Right lobe of liver (tissue), 6 donors: ENCODE measurements around the gene INPP5A. TPM values are rescaled to one million over a fixed set of nuclear protein-coding genes. Genes with fewer than 3 reads are reported as not detected.

Source experiments
- ATAC-seq, 4 donors: fragments of 200-7000 bp; cut with Tn5 transposase; one replicate each; pipeline ENCODE4 v1.9.1; 2020; ENCODE audit warnings: mild to moderate bottlenecking in 4 of 4, moderate library complexity in 4 of 4
- DNase-seq, 3 donors: peaks; one replicate each; pipeline ENCODE4 v3.0.0-alpha.2; 2020
- H3K27ac ChIP-seq, 3 donors: fragments of 200-600 bp; one replicate each; pipeline ENCODE4 v1.8.0; 2022
- H3K27me3 ChIP-seq, 2 donors: fragments of 200-600 bp; one replicate each; pipeline ENCODE4 v1.8.0; 2022
- H3K36me3 ChIP-seq, 4 donors: fragments of 200-600 bp; sonication (generic) in 1 of 4; one replicate each; pipeline versions ENCODE4 v1.5.1 to v1.8.0; 2017 to 2022; ENCODE audit warnings: control low read depth in 1 of 4
- H3K4me1 ChIP-seq, 4 donors: fragments of 200-600 bp; sonication (generic) in 1 of 4; one replicate each; pipeline versions ENCODE4 v1.5.1 to v1.8.0; 2017 to 2022; ENCODE audit warnings: control low read depth in 1 of 4
- H3K4me3 ChIP-seq, 3 donors: fragments of 200-600 bp; one replicate each; pipeline ENCODE4 v1.8.0; 2022
- H3K9me3 ChIP-seq, 4 donors: fragments of 200-600 bp; sonication (generic) in 1 of 4; one replicate each; pipeline versions ENCODE4 v1.5.1 to v1.8.0; 2017 to 2022; ENCODE audit warnings: control low read depth in 1 of 4
- CTCF ChIP-seq, 4 donors: fragments of 200-600 bp in 3 of 4; fragments of 450-650 bp in 1 of 4; IDR thresholded peaks; one replicate each; pipeline versions ENCODE4 v1.5.1 to v1.8.0; 2016 to 2022; ENCODE audit warnings: antibody characterized with exemption in 4 of 4, mild to moderate bottlenecking in 2 of 4
- POLR2A ChIP-seq: fragments of 450-650 bp; IDR thresholded peaks from one replicate; pipeline ENCODE4 v1.6.1; 2017; ENCODE audit warnings: antibody characterized with exemption, mild to moderate bottlenecking
- WGBS: methylation state at CpG from one replicate; pipeline ENCODE4 v1.1.6; 2018; ENCODE audit warnings: low coverage, low lambda C conversion rate; ENCODE audit not compliant: insufficient coverage; ENCODE audit errors: missing lambda C conversion rate; 5-methylcytosine and 5-hydroxymethylcytosine counted together
- intact Hi-C, 2 donors: fragments of 100-400 bp; cut with DNase I; formaldehyde crosslinking; loops; one replicate each; pipeline versions ENCODE4 v1.11.2 to v1.14.1; 2022
- total RNA-seq, 6 experiments: library from RNA; depleted of rRNA in 2 of 6; stranded (reverse); fragments of >200 nt in 2 of 6; fragmentation: NEBNext Ultra II Directional in 3 of 6; extraction: Animal tissue kit (Norgen Biotek cat#: 25700) in 3 of 6; gene quantifications; one replicate each; pipeline versions ENCODE4 v1.1.0 to v1.2.4, GENCODE V29; 2016 to 2023
- donor health status: DM: no; HTN: yes; CAD: no.
- donor health status: DM: no; HTN: no; CAD: no.
- donor health status: DM: no; HTN: no; CAD: no.
- donor health status: DM: no; HTN: yes; CAD: no.
- donor health status: DM: no; HTN: yes; CAD: no.

The INPP5A gene
- total RNA-seq, 6 experiments from 2014 or later: 12.5 to 24.6 (median 16.9) TPM

DNA sequence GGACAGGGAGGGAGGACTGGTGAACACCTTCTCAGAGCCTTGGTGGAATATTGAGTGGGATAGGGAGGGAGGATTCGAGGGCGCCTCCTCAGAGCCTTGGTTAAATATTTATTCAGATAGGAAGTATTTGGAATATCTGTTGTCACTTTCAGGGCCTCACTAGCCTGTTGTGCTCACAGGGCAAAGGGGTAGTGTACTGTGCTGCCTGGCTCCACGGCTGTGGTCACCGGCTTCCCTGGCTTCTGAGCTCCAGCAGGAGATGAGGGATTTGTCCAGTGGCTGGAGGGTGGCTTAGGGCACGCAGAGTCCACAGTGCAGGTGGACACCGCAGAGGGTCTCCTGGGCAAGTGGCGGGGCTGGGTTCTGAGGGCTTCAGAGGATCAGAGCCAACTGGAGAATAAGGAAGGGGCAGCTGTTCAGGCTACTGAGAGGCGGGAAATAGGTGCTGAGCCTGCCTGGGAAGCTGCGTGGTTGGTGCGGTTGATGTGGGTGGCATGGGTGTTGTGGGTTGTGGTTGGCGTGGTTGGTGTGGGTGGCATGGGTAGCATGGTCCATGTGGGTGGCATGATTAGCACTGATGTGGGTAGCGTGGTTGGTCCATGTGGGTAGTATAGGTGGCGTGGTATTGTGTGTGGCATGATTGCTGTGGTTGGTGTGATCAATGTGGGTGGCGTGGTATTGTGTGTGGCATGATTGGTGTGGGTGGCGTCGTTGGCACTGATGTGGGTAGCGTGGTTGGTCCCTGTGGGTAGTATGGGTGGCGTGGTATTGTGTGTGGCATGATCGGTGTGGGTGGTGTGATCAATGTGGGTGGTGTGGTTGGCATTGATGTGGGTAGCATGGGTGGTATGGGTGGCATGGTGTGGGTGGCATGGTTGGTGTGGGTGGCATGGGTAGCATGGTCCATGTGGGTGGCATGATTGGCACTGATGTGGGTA is 16.7 kb downstream of the INPP5A start:
- Histone ChIP-seq H3K27me3 (no peaks in the 10 kb centered on the region), H3K9me3 (no peaks in the 10 kb centered on the region), H3K36me3 (no peaks in the 10 kb centered on the region), H3K4me1 (peaks cover 0 to 9% (median 0%) of the 10 kb centered on the region in 4 donors), H3K27ac (no peak overlapping the region), H3K4me3 (no peak overlapping the region)
- peak; percentile 16 to 59 (median 44) for ATAC-seq
- no peak for TF ChIP-seq CTCF (IDR thresholded peaks at IDR 0.05)
- no peak for TF ChIP-seq POLR2A
- 78% methylated on average over 19 of the region's 19 CpGs for WGBS
- no peak for DNase-seq
- intact Hi-C loops: no loop called here

GRCh38 chr10:132554991-132555647 is 17.5 kb downstream of the INPP5A start:
- intact Hi-C loops: no loop called here
- H3K4me1 ChIP-seq: peaks cover 0 to 9% (median 0%) of the 10 kb centered on the region in 4 donors
- no peaks in the 10 kb centered on the region for H3K9me3 ChIP-seq
- ATAC-seq (peak; percentile 46 to 71 (median 52)), DNase-seq (peak; percentile 61 to 76 (median 69))
- no peak overlapping the region for H3K27ac ChIP-seq
- H3K27me3 ChIP-seq: no peaks in the 10 kb centered on the region
- H3K36me3 ChIP-seq: no peaks in the 10 kb centered on the region
- TF ChIP-seq POLR2A: no peak
- TF ChIP-seq CTCF (IDR thresholded peaks at IDR 0.05): no peak
- no peak overlapping the region for H3K4me3 ChIP-seq
- 74% methylated on average over 7 of the region's 18 CpGs for WGBS

GRCh38 chr10:132555648-132556575 is 18.3 kb downstream of the INPP5A start:
- Histone ChIP-seq H3K27me3 (no peaks in the 10 kb centered on the region), H3K4me1 (peaks cover 0 to 9% (median 0%) of the 10 kb centered on the region in 4 donors), H3K27ac (no peak overlapping the region), H3K36me3 (no peaks in the 10 kb centered on the region), H3K4me3 (no peak overlapping the region), H3K9me3 (no peaks in the 10 kb centered on the region)
- 81% methylated on average over 6 of the region's 22 CpGs for WGBS
- no peak for TF ChIP-seq CTCF (IDR thresholded peaks at IDR 0.05)
- TF ChIP-seq POLR2A: no peak
- ATAC-seq: no peak
- intact Hi-C loops: no loop called here
- DNase-seq: peak in 1 of 3 donors; percentile 60

DNA sequence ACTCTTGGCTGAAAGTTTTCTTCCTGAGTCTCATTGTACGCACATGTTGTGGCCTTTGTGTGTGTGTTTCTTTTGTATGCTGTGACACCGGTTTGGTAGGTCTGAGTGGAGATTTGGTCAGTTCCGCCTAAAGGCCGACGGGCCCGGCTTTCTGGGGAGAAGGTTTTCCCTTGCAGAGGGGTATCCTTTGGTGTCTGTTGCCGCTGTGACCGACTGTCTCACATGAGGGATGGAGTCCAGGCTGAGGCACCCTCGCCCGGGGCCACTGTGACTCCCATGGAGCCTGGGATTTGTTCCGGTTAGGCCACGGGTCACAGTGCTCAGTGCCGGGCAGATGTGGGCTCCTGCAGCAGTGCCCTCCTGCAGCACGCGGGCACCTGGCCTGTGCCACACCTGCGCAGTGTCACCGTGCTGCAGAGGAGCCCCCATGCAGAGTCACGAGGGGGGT is 19.4 kb downstream of the INPP5A start:
- Histone ChIP-seq H3K4me3 (no peak overlapping the region), H3K4me1 (peaks cover 0 to 9% (median 0%) of the 10 kb centered on the region in 4 donors), H3K9me3 (no peaks in the 10 kb centered on the region), H3K36me3 (no peaks in the 10 kb centered on the region), H3K27ac (no peak overlapping the region), H3K27me3 (no peaks in the 10 kb centered on the region)
- peak in 1 of 3 donors; percentile 48 for DNase-seq
- ATAC-seq: no peak
- intact Hi-C loops: no loop called here
- TF ChIP-seq POLR2A (no peak), CTCF (IDR thresholded peaks at IDR 0.05) (no peak)
- WGBS: 96% methylated on average over 4 of the region's 18 CpGs
